Measurements from ENCODE around the gene SEZ6L. TPM values are rescaled to one million over a fixed set of nuclear protein-coding genes. Genes with fewer than 3 reads are reported as not detected.

The SEZ6L gene
- total RNA-seq, 1 donor from 2014 or later: 0.32 TPM

DNA sequence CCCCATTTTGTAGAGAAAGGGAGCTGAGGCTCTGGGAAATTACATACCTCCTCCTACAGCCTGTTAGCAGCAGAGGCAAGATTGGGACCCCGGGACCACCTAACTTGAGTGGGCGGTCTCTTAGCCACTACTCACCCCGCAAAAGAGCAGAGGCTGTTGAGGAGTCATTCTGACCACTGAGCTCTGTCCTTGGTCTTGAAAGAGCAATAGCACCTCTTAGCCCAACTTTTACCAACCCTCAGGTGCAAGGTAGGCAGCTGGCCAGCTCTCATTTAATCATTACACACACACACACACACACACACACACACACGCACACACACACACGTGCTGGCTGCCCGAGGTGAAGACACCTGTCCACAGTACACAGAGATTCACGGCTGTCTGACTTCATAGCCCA is 144.0 kb downstream of the SEZ6L start:
- Histone ChIP-seq H3K27me3 (peaks cover 9% of the 10 kb centered on the region), H3K27ac (no peak overlapping the region), H3K4me3 (no peak overlapping the region), H3K36me3 (no peaks in the 10 kb centered on the region), H3K4me1 (no peaks in the 10 kb centered on the region), H3K9me3 (no peaks in the 10 kb centered on the region)
- intact Hi-C loops (cut with DNase I): no loop called here
- DNase-seq (no peak), ATAC-seq (no peak)
- TF ChIP-seq CTCF (IDR thresholded peaks at IDR 0.05): no peak

DNA sequence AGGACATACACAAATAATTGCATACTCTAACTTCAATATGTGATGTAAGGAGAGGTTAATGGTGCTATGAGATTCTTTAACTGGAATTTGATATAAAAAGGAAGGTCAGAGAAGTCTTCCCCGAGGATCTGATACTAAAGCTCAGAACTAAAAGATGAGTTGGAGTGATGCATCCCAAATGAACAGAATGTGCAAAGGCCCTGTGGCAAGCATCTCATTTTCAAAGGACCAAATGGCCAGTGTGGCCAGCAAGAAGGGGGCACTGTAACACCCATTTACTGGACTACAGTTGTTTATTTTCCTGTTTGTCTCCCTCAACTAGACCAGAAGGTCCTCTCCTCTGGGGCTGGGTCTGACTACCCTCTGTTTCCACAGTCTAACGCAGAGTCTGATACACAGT is 144.9 kb downstream of the SEZ6L start:
- Histone ChIP-seq H3K9me3 (no peaks in the 10 kb centered on the region), H3K27ac (no peak overlapping the region), H3K27me3 (peaks cover 4% of the 10 kb centered on the region), H3K36me3 (no peaks in the 10 kb centered on the region), H3K4me1 (no peaks in the 10 kb centered on the region), H3K4me3 (no peak overlapping the region)
- no peak for TF ChIP-seq CTCF (IDR thresholded peaks at IDR 0.05)
- DNase-seq (no peak), ATAC-seq (no peak)
- intact Hi-C loops (cut with DNase I): no loop called here

DNA sequence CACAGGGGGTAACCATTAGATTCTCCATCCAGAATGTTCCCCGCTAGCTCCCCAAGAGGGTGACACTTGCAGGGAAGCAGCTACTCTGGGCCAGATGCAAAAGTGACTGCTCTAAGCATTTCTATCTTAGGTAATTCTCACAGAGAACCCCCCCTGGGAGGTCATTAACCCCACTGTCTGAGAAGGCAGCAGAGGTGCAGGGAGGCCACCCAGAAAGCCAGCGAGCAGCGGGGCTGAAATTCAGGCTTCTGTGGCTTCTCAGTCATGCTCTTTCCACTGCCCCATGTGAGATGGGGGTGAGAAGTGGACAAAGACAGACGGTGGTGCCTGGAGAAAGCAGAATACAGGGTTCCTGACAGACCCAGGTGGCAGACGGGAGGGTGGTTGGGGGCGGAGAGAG is 145.4 kb downstream of the SEZ6L start:
- no peaks in the 10 kb centered on the region for H3K36me3 ChIP-seq
- H3K27me3 ChIP-seq: no peaks in the 10 kb centered on the region
- DNase-seq: no peak
- no peak overlapping the region for H3K4me3 ChIP-seq
- TF ChIP-seq CTCF (IDR thresholded peaks at IDR 0.05): no peak
- intact Hi-C loops (cut with DNase I): no loop called here
- no peak overlapping the region for H3K27ac ChIP-seq
- H3K4me1 ChIP-seq: no peaks in the 10 kb centered on the region
- no peaks in the 10 kb centered on the region for H3K9me3 ChIP-seq
- ATAC-seq: no peak

- no peak overlapping the region for H3K4me3 ChIP-seq
- ATAC-seq (no peak), DNase-seq (no peak)
- no peaks in the 10 kb centered on the region for H3K36me3 ChIP-seq
- H3K27me3 ChIP-seq: no peaks in the 10 kb centered on the region
- H3K4me1 ChIP-seq: no peaks in the 10 kb centered on the region
- H3K9me3 ChIP-seq: no peaks in the 10 kb centered on the region
- TF ChIP-seq CTCF (IDR thresholded peaks at IDR 0.05): no peak
- intact Hi-C loops (cut with DNase I): no loop called here
- no peak overlapping the region for H3K27ac ChIP-seq
Observed at GRCh38 chr22:26316732-26317285, 147.5 kb downstream of the SEZ6L start.

DNA sequence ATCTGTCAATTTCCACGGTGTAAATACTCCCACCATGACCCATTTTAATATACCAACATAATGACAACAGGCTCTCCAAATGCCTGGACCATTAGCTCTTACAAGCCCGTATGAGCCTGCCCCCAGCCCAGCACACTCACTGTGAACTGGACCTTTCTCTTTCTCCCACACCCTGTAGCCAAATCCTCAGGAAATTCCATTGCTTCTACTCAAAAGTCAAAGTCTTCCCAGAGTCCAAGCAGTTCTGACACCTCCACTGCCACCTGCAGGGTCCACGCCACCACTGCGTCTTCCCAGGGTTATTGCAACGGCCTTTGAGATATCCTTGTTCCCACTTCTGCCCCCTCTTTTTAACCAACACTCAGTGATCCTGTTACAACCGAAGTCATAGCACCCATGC is 149.7 kb downstream of the SEZ6L start:
- no peak for TF ChIP-seq CTCF (IDR thresholded peaks at IDR 0.05)
- H3K4me1 ChIP-seq: no peaks in the 10 kb centered on the region
- H3K9me3 ChIP-seq: no peaks in the 10 kb centered on the region
- ATAC-seq: no peak
- H3K36me3 ChIP-seq: no peaks in the 10 kb centered on the region
- no peak for DNase-seq
- no peak overlapping the region for H3K4me3 ChIP-seq
- intact Hi-C loops (cut with DNase I): no loop called here
- no peak overlapping the region for H3K27ac ChIP-seq
- H3K27me3 ChIP-seq: peaks cover 5% of the 10 kb centered on the region

DNA sequence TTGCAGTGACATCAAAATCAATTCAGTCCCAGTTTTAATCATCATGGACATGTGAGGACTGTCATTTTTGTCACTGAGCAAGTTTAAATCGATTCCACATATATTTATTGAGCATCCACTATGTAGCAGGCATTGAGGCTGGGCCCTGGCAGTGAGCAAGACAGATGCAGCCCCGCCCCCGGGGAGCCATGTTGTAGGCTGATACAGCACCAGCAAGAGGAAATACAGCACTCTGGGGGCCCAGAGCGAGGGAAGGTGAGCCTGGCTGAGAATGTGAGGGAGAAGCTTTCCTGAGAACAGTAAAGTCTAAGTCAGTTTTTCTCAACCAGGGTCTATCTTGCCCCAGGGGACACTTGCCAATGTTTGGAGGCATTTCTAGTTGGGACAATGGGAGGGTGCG is 151.2 kb downstream of the SEZ6L start:
- Histone ChIP-seq H3K36me3 (no peaks in the 10 kb centered on the region), H3K27me3 (peaks cover 5% of the 10 kb centered on the region), H3K4me1 (no peaks in the 10 kb centered on the region), H3K9me3 (no peaks in the 10 kb centered on the region), H3K27ac (no peak overlapping the region), H3K4me3 (no peak overlapping the region)
- no peak for ATAC-seq
- no peak for DNase-seq
- no peak for TF ChIP-seq CTCF (IDR thresholded peaks at IDR 0.05)
- intact Hi-C loops (cut with DNase I): no loop called here

All from upper lobe of right lung (tissue), 1 donor.